ENCODE results near the gene PLCB3. TPM values are rescaled to one million over a fixed set of nuclear protein-coding genes. Genes with fewer than 3 reads are reported as not detected.

Gene PLCB3
- total RNA-seq, 2 experiments from 2014 or later = 7.3 to 7.4 TPM

GRCh38 chr11:64227405-64227956 lies 23.8 kb upstream of the PLCB3 start:
- no peak for DNase-seq
- peak overlapping the region; percentile 84 for H3K27ac Mint-ChIP-seq
- H3K27me3 Mint-ChIP-seq = no peaks in the 10 kb centered on the region
- peaks cover 39% of the 10 kb centered on the region for H3K4me1 Mint-ChIP-seq
- no peaks in the 10 kb centered on the region for H3K9me3 Mint-ChIP-seq
- peaks cover 4% of the 10 kb centered on the region for H3K36me3 Mint-ChIP-seq
- peak overlapping the region; percentile 89 for H3K4me3 Mint-ChIP-seq

- peak overlapping the region; percentile 83 for H3K4me3 Mint-ChIP-seq
- no peaks in the 10 kb centered on the region for H3K9me3 Mint-ChIP-seq
- no peak for DNase-seq
- H3K4me1 Mint-ChIP-seq = peaks cover 43% of the 10 kb centered on the region
- H3K27me3 Mint-ChIP-seq = no peaks in the 10 kb centered on the region
- peak overlapping the region; percentile 65 for H3K27ac Mint-ChIP-seq
- H3K36me3 Mint-ChIP-seq = peaks cover 4% of the 10 kb centered on the region
Measured at GRCh38 chr11:64229090-64229743, 22.1 kb upstream of the PLCB3 start.

GRCh38 chr11:64229744-64230170 lies 21.6 kb upstream of the PLCB3 start:
- H3K4me3 Mint-ChIP-seq = peak overlapping the region; percentile 83
- DNase-seq = no peak
- H3K36me3 Mint-ChIP-seq = peaks cover 4% of the 10 kb centered on the region
- H3K9me3 Mint-ChIP-seq = no peaks in the 10 kb centered on the region
- peak overlapping the region; percentile 86 for H3K27ac Mint-ChIP-seq
- H3K4me1 Mint-ChIP-seq = peaks cover 40% of the 10 kb centered on the region
- H3K27me3 Mint-ChIP-seq = no peaks in the 10 kb centered on the region

- H3K4me1 Mint-ChIP-seq = peaks cover 38% of the 10 kb centered on the region
- no peaks in the 10 kb centered on the region for H3K27me3 Mint-ChIP-seq
- H3K36me3 Mint-ChIP-seq = peaks cover 4% of the 10 kb centered on the region
- DNase-seq = peak; percentile 88
- H3K27ac Mint-ChIP-seq = peak within 1 kb of the TSS; percentile 86
- H3K9me3 Mint-ChIP-seq = no peaks in the 10 kb centered on the region
- peak within 1 kb of the TSS; percentile 83 for H3K4me3 Mint-ChIP-seq
Measured at GRCh38 chr11:64230171-64230984, 21.0 kb upstream of the PLCB3 start, which contains the start of gene DNAJC4. Gene DNAJC4, plus strand, starts transcription at chr11:64230548. Its CDS starts 307 bp downstream, at chr11:64230855.

- Mint-ChIP-seq H3K4me3 (peak overlapping the region; percentile 83), H3K9me3 (no peaks in the 10 kb centered on the region), H3K27me3 (no peaks in the 10 kb centered on the region), H3K4me1 (peaks cover 40% of the 10 kb centered on the region), H3K27ac (peak overlapping the region; percentile 86), H3K36me3 (peaks cover 4% of the 10 kb centered on the region)
- no peak for DNase-seq
Measured at GRCh38 chr11:64230985-64231365, 20.4 kb upstream of the PLCB3 start.

- no peaks in the 10 kb centered on the region for H3K9me3 Mint-ChIP-seq
- H3K27ac Mint-ChIP-seq = peak overlapping the region; percentile 38
- peak overlapping the region; percentile 83 for H3K4me3 Mint-ChIP-seq
- H3K4me1 Mint-ChIP-seq = peaks cover 40% of the 10 kb centered on the region
- H3K27me3 Mint-ChIP-seq = no peaks in the 10 kb centered on the region
- H3K36me3 Mint-ChIP-seq = peaks cover 4% of the 10 kb centered on the region
- no peak for DNase-seq
Measured at GRCh38 chr11:64231546-64231945, 19.8 kb upstream of the PLCB3 start.

GRCh38 chr11:64232182-64232966 lies 19.0 kb upstream of the PLCB3 start:
- H3K27me3 Mint-ChIP-seq = no peaks in the 10 kb centered on the region
- peaks cover 37% of the 10 kb centered on the region for H3K4me1 Mint-ChIP-seq
- no peak overlapping the region for H3K27ac Mint-ChIP-seq
- no peaks in the 10 kb centered on the region for H3K9me3 Mint-ChIP-seq
- DNase-seq = no peak
- H3K4me3 Mint-ChIP-seq = no peak overlapping the region
- H3K36me3 Mint-ChIP-seq = peaks cover 4% of the 10 kb centered on the region

GRCh38 chr11:64232967-64233315 lies 18.4 kb upstream of the PLCB3 start:
- H3K36me3 Mint-ChIP-seq = peaks cover 4% of the 10 kb centered on the region
- H3K27me3 Mint-ChIP-seq = no peaks in the 10 kb centered on the region

GRCh38 chr11:64233913-64234586 lies 17.3 kb upstream of the PLCB3 start, which contains the start of gene VEGFB:
Gene VEGFB, plus strand, starts transcription at chr11:64234584. Its CDS starts 250 bp downstream, at chr11:64234834.
- Mint-ChIP-seq H3K27ac (peak within 1 kb of the TSS; percentile 75), H3K27me3 (no peaks in the 10 kb centered on the region), H3K36me3 (peaks cover 2% of the 10 kb centered on the region), H3K9me3 (no peaks in the 10 kb centered on the region), H3K4me1 (peaks cover 31% of the 10 kb centered on the region), H3K4me3 (peak within 1 kb of the TSS; percentile 91)
- peak; percentile 76 for DNase-seq

More at GRCh38 chr11:64232967-64233315, 18.4 kb upstream of the PLCB3 start:
- no peak for DNase-seq
- Mint-ChIP-seq H3K27ac (peak overlapping the region; percentile 34), H3K4me1 (peaks cover 31% of the 10 kb centered on the region), H3K9me3 (no peaks in the 10 kb centered on the region), H3K4me3 (peak overlapping the region; percentile 18)

- Mint-ChIP-seq H3K4me1 (peaks cover 29% of the 10 kb centered on the region), H3K4me3 (peak overlapping the region; percentile 91), H3K27me3 (no peaks in the 10 kb centered on the region), H3K27ac (peak overlapping the region; percentile 75), H3K36me3 (peaks cover 3% of the 10 kb centered on the region), H3K9me3 (no peaks in the 10 kb centered on the region)
- peak; percentile 68 for DNase-seq
Measured at GRCh38 chr11:64234647-64235379, 16.5 kb upstream of the PLCB3 start.

- H3K27ac Mint-ChIP-seq = peak overlapping the region; percentile 75
- no peaks in the 10 kb centered on the region for H3K9me3 Mint-ChIP-seq
- peak overlapping the region; percentile 91 for H3K4me3 Mint-ChIP-seq
- H3K36me3 Mint-ChIP-seq = peaks cover 9% of the 10 kb centered on the region
- DNase-seq = no peak
- no peaks in the 10 kb centered on the region for H3K27me3 Mint-ChIP-seq
- peaks cover 34% of the 10 kb centered on the region for H3K4me1 Mint-ChIP-seq
Measured at GRCh38 chr11:64235437-64236161, 15.7 kb upstream of the PLCB3 start.

- H3K4me3 Mint-ChIP-seq = no peak overlapping the region
- H3K27ac Mint-ChIP-seq = peak overlapping the region; percentile 45
Measured at GRCh38 chr11:64237484-64237951, 13.8 kb upstream of the PLCB3 start.

GRCh38 chr11:64238076-64238475 lies 13.3 kb upstream of the PLCB3 start:
- Mint-ChIP-seq H3K36me3 (peaks cover 18% of the 10 kb centered on the region), H3K4me1 (peaks cover 26% of the 10 kb centered on the region), H3K27me3 (no peaks in the 10 kb centered on the region), H3K4me3 (no peak overlapping the region), H3K9me3 (no peaks in the 10 kb centered on the region), H3K27ac (peak overlapping the region; percentile 35)
- no peak for DNase-seq

More at GRCh38 chr11:64237484-64237951, 13.8 kb upstream of the PLCB3 start:
- H3K27me3 Mint-ChIP-seq = no peaks in the 10 kb centered on the region
- H3K4me1 Mint-ChIP-seq = peaks cover 25% of the 10 kb centered on the region
- DNase-seq = no peak
- H3K36me3 Mint-ChIP-seq = peaks cover 14% of the 10 kb centered on the region
- no peaks in the 10 kb centered on the region for H3K9me3 Mint-ChIP-seq
